Mammary epithelial cell (primary cell): ENCODE results near the gene AMMECR1L.

Experiments
- CTCF ChIP-seq, 2 donors: IDR thresholded peaks in 1 of 2; conservative IDR thresholded peaks in 1 of 2; 2 replicates each; pipeline ENCODE4 v1.5.1; 2011 to 2012; ENCODE audit warnings: inconsistent platforms in 2 of 2, low read length in 2 of 2, mild to moderate bottlenecking in 2 of 2, control low read depth in 1 of 2, low read depth in 1 of 2; ENCODE audit not compliant: insufficient read depth in 1 of 2; ENCODE audit errors: extremely low read depth in 1 of 2
- EZH2 ChIP-seq: IDR thresholded peaks from 2 replicates; pipeline ENCODE4 v1.6.1; 2012; ENCODE audit warnings: low read length, inconsistent platforms, borderline replicate concordance

DNA sequence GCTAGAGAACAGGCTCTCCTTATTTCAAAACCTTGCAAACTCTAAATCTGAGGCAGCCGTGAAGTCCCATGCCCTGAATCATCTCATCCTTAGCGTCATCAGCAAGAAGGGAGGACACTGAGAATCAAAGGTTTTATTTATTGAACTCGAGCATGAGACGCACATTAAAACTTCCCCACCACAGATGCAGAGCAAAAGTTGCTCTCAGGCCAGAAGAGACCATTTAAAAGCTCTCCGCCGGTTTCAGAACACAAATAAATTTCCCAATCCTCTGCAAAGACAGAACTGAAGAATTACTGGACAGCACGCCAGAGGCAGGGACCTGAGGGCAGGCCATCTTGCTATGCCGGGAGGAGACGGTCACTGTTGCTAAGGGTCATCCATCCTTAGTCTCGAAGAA is 1.3 kb downstream of the AMMECR1L start:
- no peak for TF ChIP-seq CTCF (conservative IDR thresholded peaks at IDR 0.05 in 1 of 2, IDR thresholded peaks at IDR 0.05 in 1 of 2; ENCODE audit: extremely low read depth in 1 of 2, insufficient read depth in 1 of 2, low read depth in 1 of 2, low read length in 2 of 2)
- TF ChIP-seq EZH2: no peak
